ENCODE results near the gene CHD5. TPM values are rescaled to one million over a fixed set of nuclear protein-coding genes. Genes with fewer than 3 reads are reported as not detected.

The CHD5 gene
- total RNA-seq, 1 experiment from 2014 or later, result 0.39 TPM

- H3K27ac Mint-ChIP-seq (ENCODE audit: unreplicated experiment), result no peak overlapping the region
- no peak overlapping the region for H3K4me3 Mint-ChIP-seq (ENCODE audit: unreplicated experiment)
- POLR2A ChIA-PET, result no interaction called here
- no TSS peak for BruUV-seq (replicated peaks)
- H3K27me3 Mint-ChIP-seq (ENCODE audit: insufficient read depth, unreplicated experiment), result no peaks in the 10 kb centered on the region
- TF ChIP-seq CTCF (IDR thresholded peaks at IDR 0.05; ENCODE audit: insufficient read depth in 1 of 2, low read depth in 1 of 2, low read length in 1 of 2, severe bottlenecking in 1 of 2, unreplicated experiment in 1 of 2), result no peak
- no peaks in the 10 kb centered on the region for H3K36me3 Mint-ChIP-seq (ENCODE audit: insufficient read depth, unreplicated experiment)
- H3K4me1 ChIP-seq, result no peaks in the 10 kb centered on the region
- no peaks in the 10 kb centered on the region for H3K4me1 Mint-ChIP-seq (ENCODE audit: low read depth, unreplicated experiment)
- H3K36me3 ChIP-seq (ENCODE audit: control insufficient read depth, insufficient read depth, low read length), result no peaks in the 10 kb centered on the region
- no peaks in the 10 kb centered on the region for H3K9me3 ChIP-seq
- intact Hi-C loops (cut with micrococcal nuclease; ENCODE audit: unreplicated experiment), result no loop called here
- CTCF ChIA-PET, result no interaction called here
- no peaks in the 10 kb centered on the region for H3K27me3 ChIP-seq (replicated peaks; ENCODE audit: control insufficient read depth, insufficient read depth, low read length)
- peak; percentile 59 to 81 for DNase-seq
- H3K9me3 Mint-ChIP-seq (ENCODE audit: unreplicated experiment), result peaks cover 11% of the 10 kb centered on the region
- no peak overlapping the region for H3K4me3 ChIP-seq (ENCODE audit: low read depth, low read length)
These were observed 52.4 kb downstream of the CHD5 start for GRCh38 chr1:6127587-6128163.

- CTCF ChIA-PET, result no interaction called here
- Histone ChIP-seq H3K4me3 (ENCODE audit: low read depth, low read length) (no peak overlapping the region), H3K4me1 (no peaks in the 10 kb centered on the region), H3K36me3 (ENCODE audit: control insufficient read depth, insufficient read depth, low read length) (no peaks in the 10 kb centered on the region), H3K9me3 (no peaks in the 10 kb centered on the region), H3K27me3 (replicated peaks; ENCODE audit: control insufficient read depth, insufficient read depth, low read length) (no peaks in the 10 kb centered on the region)
- no peaks in the 10 kb centered on the region for H3K36me3 Mint-ChIP-seq (ENCODE audit: insufficient read depth, unreplicated experiment)
- no peak overlapping the region for H3K4me3 Mint-ChIP-seq (ENCODE audit: unreplicated experiment)
- no TSS peak for BruUV-seq (replicated peaks)
- H3K9me3 Mint-ChIP-seq (ENCODE audit: unreplicated experiment), result no peaks in the 10 kb centered on the region
- DNase-seq, result no peak
- H3K4me1 Mint-ChIP-seq (ENCODE audit: low read depth, unreplicated experiment), result no peaks in the 10 kb centered on the region
- POLR2A ChIA-PET, result no interaction called here
- intact Hi-C loops (cut with micrococcal nuclease; ENCODE audit: unreplicated experiment), result no loop called here
- H3K27me3 Mint-ChIP-seq (ENCODE audit: insufficient read depth, unreplicated experiment), result no peaks in the 10 kb centered on the region
- H3K27ac Mint-ChIP-seq (ENCODE audit: unreplicated experiment), result no peak overlapping the region
- TF ChIP-seq CTCF (IDR thresholded peaks at IDR 0.05; ENCODE audit: insufficient read depth in 1 of 2, low read depth in 1 of 2, low read length in 1 of 2, severe bottlenecking in 1 of 2, unreplicated experiment in 1 of 2), result no peak
These were observed 53.5 kb downstream of the CHD5 start for GRCh38 chr1:6126521-6127067.

- TF ChIP-seq CTCF (IDR thresholded peaks at IDR 0.05; ENCODE audit: insufficient read depth in 1 of 2, low read depth in 1 of 2, low read length in 1 of 2, severe bottlenecking in 1 of 2, unreplicated experiment in 1 of 2), result no peak
- no peaks in the 10 kb centered on the region for H3K36me3 Mint-ChIP-seq (ENCODE audit: insufficient read depth, unreplicated experiment)
- H3K4me3 Mint-ChIP-seq (ENCODE audit: unreplicated experiment), result no peak overlapping the region
- H3K9me3 Mint-ChIP-seq (ENCODE audit: unreplicated experiment), result no peaks in the 10 kb centered on the region
- H3K27me3 ChIP-seq (replicated peaks; ENCODE audit: control insufficient read depth, insufficient read depth, low read length), result no peaks in the 10 kb centered on the region
- DNase-seq, result no peak
- H3K27ac Mint-ChIP-seq (ENCODE audit: unreplicated experiment), result no peak overlapping the region
- ChIA-PET CTCF (no interaction called here), POLR2A (no interaction called here)
- no peak overlapping the region for H3K4me3 ChIP-seq (ENCODE audit: low read depth, low read length)
- intact Hi-C loops (cut with micrococcal nuclease; ENCODE audit: unreplicated experiment), result no loop called here
- no TSS peak for BruUV-seq (replicated peaks)
- H3K27me3 Mint-ChIP-seq (ENCODE audit: insufficient read depth, unreplicated experiment), result no peaks in the 10 kb centered on the region
- no peaks in the 10 kb centered on the region for H3K9me3 ChIP-seq
- H3K4me1 ChIP-seq, result no peaks in the 10 kb centered on the region
- no peaks in the 10 kb centered on the region for H3K4me1 Mint-ChIP-seq (ENCODE audit: low read depth, unreplicated experiment)
- H3K36me3 ChIP-seq (ENCODE audit: control insufficient read depth, insufficient read depth, low read length), result no peaks in the 10 kb centered on the region
These were observed 54.1 kb downstream of the CHD5 start for GRCh38 chr1:6126028-6126427.
